Activated T-cell treated with anti-CD3 and anti-CD28 coated beads for 48 hours (primary cell): ENCODE measurements around the gene ACOX1.

Source experiments
- DNase-seq: peaks from one replicate; pipeline ENCODE4 v3.0.0-alpha.2; 2020; ENCODE audit warnings: low read depth

ACOX1 gene

GRCh38 chr17:75978938-75979704 is at the start of gene ACOX1, which contains the start of gene TEN1:
Gene ACOX1, minus strand, starts transcription at chr17:75979166. Its CDS starts 93 bp downstream, at chr17:75979073.
Gene TEN1, plus strand, starts transcription at chr17:75979240. Its CDS starts 6,953 bp downstream, at chr17:75986193.
- peak; percentile 93 for DNase-seq

DNA sequence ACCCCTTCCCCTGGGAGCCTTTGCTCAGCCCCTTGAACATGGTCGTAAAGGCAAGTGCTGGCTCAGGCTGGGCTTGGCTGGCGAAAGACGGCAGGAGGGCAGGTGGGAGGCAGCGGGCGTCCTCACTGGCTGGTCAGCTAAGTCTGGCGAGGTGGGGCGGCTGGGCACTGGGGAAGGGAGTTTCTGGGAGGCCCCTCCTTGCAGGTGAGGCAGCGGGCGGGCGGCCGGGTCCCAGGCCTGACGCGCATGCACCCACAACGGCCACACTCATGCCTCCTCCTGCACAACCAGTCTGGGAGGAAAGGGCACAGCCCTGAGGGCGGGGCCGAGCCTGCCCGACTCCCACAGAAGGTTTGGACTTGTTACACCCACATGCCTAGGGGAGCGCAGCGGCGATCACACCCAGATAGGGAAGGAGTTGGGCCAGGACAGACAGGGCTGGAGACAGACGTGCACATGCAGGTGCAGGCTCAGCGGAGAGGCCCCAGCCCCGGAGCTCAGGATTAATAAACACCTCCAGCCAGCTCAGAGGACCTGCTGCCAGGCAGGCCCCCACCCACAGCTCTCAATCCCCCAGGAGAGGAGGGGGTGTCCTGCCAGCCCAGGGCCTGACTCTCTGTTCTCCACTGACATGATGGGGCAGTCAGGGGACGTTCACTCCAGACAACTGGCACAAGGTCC is 48.3 kb upstream of the ACOX1 start, which contains the start of gene EVPL:
Gene EVPL, minus strand, starts transcription at position 148 of the 681 bp plus-strand sequence. Its CDS starts 108 bp downstream, at position 40.
- no peak for DNase-seq

GRCh38 chr17:76026714-76027158 is 47.8 kb upstream of the ACOX1 start:
- DNase-seq: no peak

DNA sequence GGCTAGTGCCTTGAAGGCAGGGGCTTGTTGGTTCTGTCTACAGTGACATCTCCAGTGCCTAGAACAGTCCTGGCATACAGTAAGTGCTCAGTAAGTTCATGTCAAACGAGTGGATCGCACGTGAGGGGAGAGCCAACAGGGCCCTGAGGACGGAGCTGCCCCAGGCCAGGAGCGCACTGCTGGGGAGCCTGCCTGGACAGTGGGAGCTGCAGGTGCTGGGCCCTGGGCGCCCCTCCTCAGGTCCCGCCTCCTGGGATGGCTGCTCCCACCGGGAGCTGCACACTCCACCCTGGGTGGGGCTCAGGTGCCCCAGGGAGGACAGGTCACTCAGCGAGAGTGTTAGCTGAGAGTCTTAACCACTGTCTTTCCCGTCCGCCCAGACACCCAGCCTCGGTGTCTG is 46.3 kb upstream of the ACOX1 start:
- DNase-seq: no peak

DNA sequence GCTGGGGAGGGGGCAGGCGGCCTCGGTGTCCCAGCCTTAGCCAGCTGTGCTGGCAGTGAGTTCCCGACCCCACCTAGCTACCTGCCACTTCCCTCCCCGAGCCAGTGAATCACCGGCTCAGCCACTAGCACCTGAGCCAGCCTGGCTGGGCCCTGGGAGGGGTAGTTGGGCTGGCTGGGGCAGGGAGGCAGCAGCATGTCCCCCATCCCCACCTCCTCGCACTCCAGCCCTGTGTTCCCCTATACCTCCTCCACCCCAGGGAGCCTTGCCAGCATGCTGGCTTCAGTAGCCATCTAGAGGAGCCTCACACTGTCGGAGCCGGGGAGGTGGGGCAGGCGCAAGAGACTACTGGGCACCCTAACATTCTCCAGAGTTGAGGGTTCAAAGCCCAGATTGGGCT is 45.4 kb upstream of the ACOX1 start:
- no peak for DNase-seq

- no peak for DNase-seq
These were observed 44.9 kb upstream of the ACOX1 start for GRCh38 chr17:76023900-76024237.

DNA sequence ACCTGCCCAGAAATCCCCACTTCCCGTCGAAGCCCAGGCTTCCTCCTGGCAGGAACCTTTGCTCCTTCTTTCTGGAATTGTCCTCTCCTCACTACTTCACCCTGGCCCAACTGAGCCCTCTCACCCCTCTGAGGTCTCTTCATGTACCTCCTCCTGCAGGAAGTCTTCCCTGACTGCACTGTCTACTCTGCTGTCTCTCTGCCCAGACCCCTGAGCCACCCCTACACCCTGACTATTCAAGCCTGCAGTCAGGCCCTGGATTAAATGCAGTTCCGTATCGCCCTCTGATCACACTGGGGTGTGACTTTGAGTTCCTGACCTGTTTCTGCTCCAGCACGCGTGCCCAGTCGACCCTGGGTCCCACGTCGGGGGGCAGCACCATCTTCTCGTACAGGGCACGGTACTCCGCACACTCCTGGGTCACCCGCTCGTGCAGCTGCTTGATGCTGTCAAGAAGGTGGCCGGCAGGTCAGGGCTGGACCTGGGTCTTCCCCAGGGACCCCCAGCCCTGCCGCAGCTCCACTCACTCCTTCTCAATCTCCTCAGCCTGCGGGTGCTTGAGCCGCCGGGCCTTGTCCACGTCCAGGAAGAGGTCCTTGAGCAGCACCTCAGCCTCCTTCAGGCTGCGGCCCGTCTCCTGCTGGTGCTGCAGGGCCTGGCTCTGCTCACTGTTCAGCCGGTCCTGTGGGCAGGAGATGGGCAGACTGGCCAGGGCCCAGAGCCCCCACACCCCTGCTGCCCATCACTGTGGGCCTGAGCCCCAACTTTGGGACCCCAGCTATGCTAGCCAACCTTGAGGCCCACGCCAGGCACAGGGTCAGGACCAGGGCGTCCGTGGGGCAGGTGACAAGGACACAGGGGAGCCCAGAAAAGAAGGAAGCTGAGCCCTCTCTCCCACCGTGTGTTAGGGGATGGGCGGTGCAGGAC is 44.3 kb upstream of the ACOX1 start:
- DNase-seq: no peak

- no peak for DNase-seq
These were observed 43.3 kb upstream of the ACOX1 start for GRCh38 chr17:76022285-76022684.

DNA sequence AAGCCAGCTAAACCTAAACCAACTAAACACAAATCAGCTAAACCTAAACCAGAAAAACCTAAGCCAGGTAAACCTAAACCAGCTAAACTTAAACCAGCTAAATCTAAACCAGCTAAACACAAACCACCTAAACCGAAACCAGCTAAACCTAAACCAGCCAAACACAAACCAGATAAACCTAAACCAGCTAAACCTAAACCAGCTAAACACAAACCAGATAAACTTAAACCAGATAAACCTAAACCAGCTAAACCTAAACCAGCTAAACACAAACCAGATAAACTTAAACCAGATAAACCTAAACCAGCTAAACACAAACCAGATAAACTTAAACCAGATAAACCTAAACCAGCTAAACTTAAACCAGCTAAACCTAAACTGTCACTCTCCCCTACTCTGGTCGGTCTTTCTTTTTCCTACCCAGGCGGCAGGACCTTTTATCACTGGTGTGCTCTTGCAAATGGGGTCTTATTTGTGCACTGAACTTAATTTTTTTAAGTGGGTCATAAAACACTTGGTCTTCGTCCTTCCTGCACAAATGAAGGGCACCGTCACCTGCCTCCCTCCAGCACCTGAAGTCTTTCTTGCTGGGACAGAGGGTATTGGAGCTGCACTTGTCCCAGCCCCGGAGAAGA is 41.0 kb upstream of the ACOX1 start:
- DNase-seq: no peak

DNA sequence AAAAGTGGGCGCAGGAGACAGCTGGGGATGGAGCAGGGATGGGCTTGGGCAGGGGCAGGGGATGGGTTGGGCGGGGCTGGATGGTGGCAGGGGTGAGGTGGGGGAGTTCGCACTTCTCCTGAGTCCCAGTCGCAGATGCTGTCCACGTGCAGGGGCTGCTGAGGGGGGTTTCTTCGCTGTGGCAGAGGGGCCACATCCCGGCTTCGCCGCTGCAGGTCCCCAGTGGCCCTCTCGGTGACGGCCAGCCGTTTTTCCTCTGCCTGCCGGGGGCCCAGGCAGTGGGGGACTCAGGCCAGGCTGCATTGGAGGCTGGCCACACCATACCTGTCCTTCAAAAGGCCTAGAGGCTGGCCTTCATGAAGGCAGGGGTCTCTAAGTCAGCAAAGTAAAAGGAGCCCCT is 39.8 kb upstream of the ACOX1 start:
- no peak for DNase-seq

GRCh38 chr17:76018340-76018680 is 39.3 kb upstream of the ACOX1 start:
- DNase-seq: no peak

DNA sequence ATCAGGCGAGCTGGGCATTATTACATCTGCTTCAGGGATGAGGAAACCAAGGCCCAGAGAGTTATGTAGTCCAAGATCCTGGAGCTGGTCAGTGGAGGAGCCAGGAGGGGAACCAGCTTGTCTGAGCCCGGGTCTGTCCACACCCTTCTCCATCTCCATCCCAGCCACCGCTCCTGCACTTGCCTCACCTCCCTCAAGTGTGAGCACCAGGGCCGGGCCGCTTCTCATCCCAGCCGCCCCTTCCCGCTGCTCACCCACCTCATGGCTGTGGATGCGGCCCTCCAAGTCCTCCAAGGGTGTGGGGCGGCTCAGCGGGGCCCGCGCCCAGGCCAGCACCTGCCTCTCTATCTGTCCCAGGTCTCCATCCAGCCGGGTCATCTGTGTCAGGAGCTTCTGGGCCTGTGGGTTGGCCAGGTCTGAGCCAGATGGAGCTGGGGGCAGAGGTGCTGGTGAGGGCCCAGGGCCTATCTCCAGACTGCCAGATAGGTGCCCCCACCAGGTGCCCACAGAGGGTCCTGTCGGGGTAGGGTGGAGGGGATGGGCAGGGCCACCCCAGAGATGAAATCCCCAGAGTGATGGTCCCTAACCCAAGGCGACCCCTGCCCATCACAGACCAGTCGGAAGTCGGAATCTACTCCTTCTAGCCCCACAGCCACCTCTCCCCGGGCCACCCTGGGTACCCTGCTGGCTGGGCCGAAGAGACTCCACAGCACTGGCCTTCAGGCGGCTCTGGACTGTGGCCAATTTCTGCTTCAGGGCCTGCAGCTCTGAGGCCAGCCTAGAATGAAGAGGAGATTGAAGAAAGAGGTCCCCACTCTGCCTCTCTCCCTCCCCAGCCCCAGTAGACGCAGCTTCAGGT is 38.7 kb upstream of the ACOX1 start:
- no peak for DNase-seq

DNA sequence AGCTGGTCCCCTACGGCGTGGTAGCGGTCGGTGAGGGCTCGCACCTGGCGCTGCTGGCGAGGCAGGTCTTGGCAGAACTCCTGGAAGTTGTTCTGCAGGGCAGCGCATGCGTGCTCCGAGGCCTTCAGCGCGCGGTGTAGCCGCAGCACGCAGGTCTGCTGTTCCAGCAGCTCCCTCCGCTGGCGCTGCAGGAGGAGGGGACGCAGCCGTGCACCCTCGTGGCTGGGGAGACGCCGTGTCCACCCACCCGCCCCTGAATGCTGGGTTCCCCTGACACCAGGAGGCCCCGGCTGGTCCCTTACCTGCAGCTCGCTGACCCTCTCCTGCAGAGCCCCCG is 35.9 kb upstream of the ACOX1 start:
- DNase-seq: no peak

- DNase-seq: peak; percentile 67
These were observed 35.3 kb upstream of the ACOX1 start for GRCh38 chr17:76014100-76014924.

DNA sequence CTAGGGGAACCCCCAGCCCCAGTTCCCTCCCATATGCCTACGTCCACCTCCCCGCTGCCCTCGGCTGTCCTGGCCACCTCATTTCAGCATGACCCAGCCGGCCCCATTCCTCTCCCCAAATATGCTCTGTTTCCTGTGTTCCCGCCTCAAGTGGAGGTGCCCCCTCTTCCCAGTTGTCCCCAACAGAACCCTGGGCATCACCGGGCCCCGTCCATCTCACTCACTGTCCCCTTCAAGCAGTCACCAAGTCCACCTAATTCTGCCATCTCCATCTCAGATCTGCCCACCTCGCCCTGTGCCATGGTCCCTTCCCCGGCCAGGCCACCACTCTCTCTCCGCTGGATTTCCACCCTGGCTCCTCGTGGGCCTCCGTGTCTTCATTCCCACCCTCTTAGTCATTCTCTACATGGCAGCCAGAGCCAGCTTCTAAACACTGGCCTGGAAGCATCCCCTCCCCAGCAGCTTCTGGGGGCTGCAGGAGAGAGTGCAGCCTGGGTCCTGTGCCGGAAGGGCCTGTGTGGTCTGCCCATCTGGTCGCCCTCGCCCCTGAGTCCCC is 34.5 kb upstream of the ACOX1 start:
- no peak for DNase-seq

DNA sequence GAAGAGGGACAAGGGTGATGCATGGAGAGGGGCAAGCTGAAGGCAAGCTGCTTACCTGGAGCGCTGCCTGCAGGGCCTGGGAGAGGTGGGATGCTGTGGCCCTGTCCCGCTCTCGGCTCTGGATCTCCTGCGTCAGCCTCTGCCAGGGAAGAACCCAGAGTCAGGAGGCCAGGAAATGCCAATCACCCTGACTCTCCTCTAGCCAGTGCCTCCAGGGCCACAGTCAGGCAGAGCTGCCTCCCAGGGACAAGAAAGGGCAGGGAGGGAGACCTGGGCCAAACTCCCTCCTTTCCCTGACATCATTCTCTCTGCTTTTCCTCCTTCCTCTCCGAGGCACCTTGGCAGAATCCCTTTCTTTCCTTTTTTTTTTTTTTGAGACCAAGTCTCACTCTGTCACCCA is 33.0 kb upstream of the ACOX1 start:
- no peak for DNase-seq

GRCh38 chr17:76009969-76010661 is 31.1 kb upstream of the ACOX1 start:
- no peak for DNase-seq

GRCh38 chr17:76009447-76009846 is 30.5 kb upstream of the ACOX1 start:
- DNase-seq: no peak
